Measurements from ENCODE around the gene C10orf53.

The C10orf53 gene

GRCh38 chr10:49679480-49679893, at the start of gene C10orf53:
TSS of gene C10orf53 (plus strand) at chr10:49679651. CDS start at chr10:49679698, 47 bp downstream.
- DNase-seq: peak; percentile 78

GRCh38 chr10:49631975-49632374, 47.5 kb upstream of the C10orf53 start:
- no peak for DNase-seq

GRCh38 chr10:49632406-49633317, 46.8 kb upstream of the C10orf53 start:
- no peak for DNase-seq

GRCh38 chr10:49633327-49634068, 46.0 kb upstream of the C10orf53 start:
- no peak for DNase-seq

- DNase-seq: no peak
Observed at GRCh38 chr10:49634069-49634660, 45.3 kb upstream of the C10orf53 start.

- DNase-seq: no peak
Observed at GRCh38 chr10:49642311-49642710, 37.1 kb upstream of the C10orf53 start.

GRCh38 chr10:49643241-49644034, 36.0 kb upstream of the C10orf53 start:
- DNase-seq: no peak

- no peak for DNase-seq
Observed at GRCh38 chr10:49644035-49644646, 35.3 kb upstream of the C10orf53 start.

- DNase-seq: no peak
Observed at GRCh38 chr10:49645417-49645816, 34.0 kb upstream of the C10orf53 start.

GRCh38 chr10:49645871-49646870, 33.3 kb upstream of the C10orf53 start:
- DNase-seq: peak; percentile 9

- no peak for DNase-seq
Observed at GRCh38 chr10:49647554-49647953, 31.9 kb upstream of the C10orf53 start.

- DNase-seq: no peak
Observed at GRCh38 chr10:49647985-49648795, 31.3 kb upstream of the C10orf53 start.

- peak; percentile 20 for DNase-seq
Observed at GRCh38 chr10:49649294-49649693, 30.2 kb upstream of the C10orf53 start.

GRCh38 chr10:49649936-49650723, 29.3 kb upstream of the C10orf53 start:
- DNase-seq: no peak

- DNase-seq: no peak
Observed at GRCh38 chr10:49650724-49651034, 28.8 kb upstream of the C10orf53 start.

GRCh38 chr10:49651039-49651835, 28.2 kb upstream of the C10orf53 start:
- no peak for DNase-seq

GRCh38 chr10:49651917-49652316, 27.5 kb upstream of the C10orf53 start:
- DNase-seq: no peak
